ENCODE results near the gene JMJD8. TPM values are rescaled to one million over a fixed set of nuclear protein-coding genes. Genes with fewer than 3 reads are reported as not detected.

The JMJD8 gene
- 60.8 and 64.5 TPM in 2 replicates for total RNA-seq
- long read RNA-seq, partial matches to known transcripts = 2 of 5 reads
- long read RNA-seq, other reads (novel, unspliced or antisense) = 3 of 5 reads

- TF ChIP-seq, protein P1, sequence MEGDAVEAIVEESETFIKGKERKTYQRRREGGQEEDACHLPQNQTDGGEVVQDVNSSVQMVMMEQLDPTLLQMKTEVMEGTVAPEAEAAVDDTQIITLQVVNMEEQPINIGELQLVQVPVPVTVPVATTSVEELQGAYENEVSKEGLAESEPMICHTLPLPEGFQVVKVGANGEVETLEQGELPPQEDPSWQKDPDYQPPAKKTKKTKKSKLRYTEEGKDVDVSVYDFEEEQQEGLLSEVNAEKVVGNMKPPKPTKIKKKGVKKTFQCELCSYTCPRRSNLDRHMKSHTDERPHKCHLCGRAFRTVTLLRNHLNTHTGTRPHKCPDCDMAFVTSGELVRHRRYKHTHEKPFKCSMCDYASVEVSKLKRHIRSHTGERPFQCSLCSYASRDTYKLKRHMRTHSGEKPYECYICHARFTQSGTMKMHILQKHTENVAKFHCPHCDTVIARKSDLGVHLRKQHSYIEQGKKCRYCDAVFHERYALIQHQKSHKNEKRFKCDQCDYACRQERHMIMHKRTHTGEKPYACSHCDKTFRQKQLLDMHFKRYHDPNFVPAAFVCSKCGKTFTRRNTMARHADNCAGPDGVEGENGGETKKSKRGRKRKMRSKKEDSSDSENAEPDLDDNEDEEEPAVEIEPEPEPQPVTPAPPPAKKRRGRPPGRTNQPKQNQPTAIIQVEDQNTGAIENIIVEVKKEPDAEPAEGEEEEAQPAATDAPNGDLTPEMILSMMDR (conservative IDR thresholded peaks at IDR 0.05) = no peak
- Mint-ChIP-seq H3K4me1 (peaks cover 15% of the 10 kb centered on the region), H3K27ac (ENCODE audit: unreplicated experiment) (peak within 1 kb of the TSS; percentile 12), H3K36me3 (ENCODE audit: low read depth) (peaks cover 5% of the 10 kb centered on the region), H3K27me3 (ENCODE audit: low read depth) (peaks cover 8% of the 10 kb centered on the region), H3K4me3 (peak within 1 kb of the TSS; percentile 90), H3K9me3 (no peaks in the 10 kb centered on the region)
- peak; percentile 91 for DNase-seq (ENCODE audit: low read depth, low spot score)
These were observed at the start of gene JMJD8 for GRCh38 chr16:684071-684794. TSS of gene JMJD8 (minus strand) at chr16:684334. CDS start at chr16:684319, 15 bp downstream.

- H3K27me3 Mint-ChIP-seq (ENCODE audit: low read depth) = no peaks in the 10 kb centered on the region
- H3K36me3 Mint-ChIP-seq (ENCODE audit: low read depth) = no peaks in the 10 kb centered on the region
- H3K4me3 Mint-ChIP-seq = no peak overlapping the region
- peak; percentile 23 for DNase-seq (ENCODE audit: low read depth, low spot score)
- no peak overlapping the region for H3K27ac Mint-ChIP-seq (ENCODE audit: unreplicated experiment)
- TF ChIP-seq, protein P1 (conservative IDR thresholded peaks at IDR 0.05) = peak; percentile 40
- no peaks in the 10 kb centered on the region for H3K4me1 Mint-ChIP-seq
- H3K9me3 Mint-ChIP-seq = no peaks in the 10 kb centered on the region
These were observed 49.5 kb upstream of the JMJD8 start for GRCh38 chr16:733382-734207.

- no peaks in the 10 kb centered on the region for H3K4me1 Mint-ChIP-seq
- H3K27me3 Mint-ChIP-seq (ENCODE audit: low read depth) = no peaks in the 10 kb centered on the region
- no peaks in the 10 kb centered on the region for H3K9me3 Mint-ChIP-seq
- no peak overlapping the region for H3K27ac Mint-ChIP-seq (ENCODE audit: unreplicated experiment)
- DNase-seq (ENCODE audit: low read depth, low spot score) = no peak
- H3K4me3 Mint-ChIP-seq = no peak overlapping the region
- no peaks in the 10 kb centered on the region for H3K36me3 Mint-ChIP-seq (ENCODE audit: low read depth)
- TF ChIP-seq, protein P1 (conservative IDR thresholded peaks at IDR 0.05) = no peak
These were observed 48.8 kb upstream of the JMJD8 start for GRCh38 chr16:732936-733335.

GRCh38 chr16:732332-732731 is 48.2 kb upstream of the JMJD8 start:
- H3K9me3 Mint-ChIP-seq = no peaks in the 10 kb centered on the region
- DNase-seq (ENCODE audit: low read depth, low spot score) = no peak
- H3K27me3 Mint-ChIP-seq (ENCODE audit: low read depth) = no peaks in the 10 kb centered on the region
- no peak overlapping the region for H3K4me3 Mint-ChIP-seq
- H3K36me3 Mint-ChIP-seq (ENCODE audit: low read depth) = no peaks in the 10 kb centered on the region
- TF ChIP-seq, protein P1 (conservative IDR thresholded peaks at IDR 0.05) = no peak
- H3K4me1 Mint-ChIP-seq = no peaks in the 10 kb centered on the region
- no peak overlapping the region for H3K27ac Mint-ChIP-seq (ENCODE audit: unreplicated experiment)

GRCh38 chr16:730666-731509 is 46.8 kb upstream of the JMJD8 start:
- TF ChIP-seq, protein P1 (conservative IDR thresholded peaks at IDR 0.05) = no peak
- no peak for DNase-seq (ENCODE audit: low read depth, low spot score)
- peaks cover 4% of the 10 kb centered on the region for H3K27me3 Mint-ChIP-seq (ENCODE audit: low read depth)
- no peaks in the 10 kb centered on the region for H3K36me3 Mint-ChIP-seq (ENCODE audit: low read depth)
- no peak overlapping the region for H3K27ac Mint-ChIP-seq (ENCODE audit: unreplicated experiment)
- no peak overlapping the region for H3K4me3 Mint-ChIP-seq
- H3K9me3 Mint-ChIP-seq = no peaks in the 10 kb centered on the region
- H3K4me1 Mint-ChIP-seq = no peaks in the 10 kb centered on the region

All from neural crest cell (in vitro differentiated cells).